HUES48 (cell line): ENCODE results near the gene SKA1.

Experiments used
- H3K27ac ChIP-seq: one replicate; pipeline ENCODE4 v1.7.0; 2013; ENCODE audit warnings: low read depth, low read length, inconsistent platforms
- H3K27me3 ChIP-seq: 2 replicates; pipeline ENCODE4 v1.6.1; 2013; ENCODE audit warnings: mild to moderate bottlenecking, low read length; ENCODE audit not compliant: control insufficient read depth, insufficient read depth
- H3K36me3 ChIP-seq: 2 replicates; pipeline ENCODE4 v1.6.1; 2013; ENCODE audit warnings: low read length; ENCODE audit not compliant: control insufficient read depth, insufficient read depth
- H3K4me1 ChIP-seq: 2 replicates; pipeline ENCODE4 v1.6.1; 2013; ENCODE audit warnings: mild to moderate bottlenecking, low read length; ENCODE audit not compliant: control insufficient read depth, insufficient read depth
- H3K4me3 ChIP-seq: 2 replicates; pipeline ENCODE4 v1.5.1; 2013; ENCODE audit warnings: mild to moderate bottlenecking, low read depth, low read length
- H3K9ac ChIP-seq: 2 replicates; pipeline ENCODE4 v1.6.1; 2013; ENCODE audit warnings: mild to moderate bottlenecking, low read depth, low read length, moderate library complexity
- H3K9me3 ChIP-seq: 2 replicates; pipeline ENCODE4 v1.6.1; 2013; ENCODE audit warnings: low read length; ENCODE audit not compliant: control insufficient read depth, insufficient read depth

Gene SKA1, protein sequence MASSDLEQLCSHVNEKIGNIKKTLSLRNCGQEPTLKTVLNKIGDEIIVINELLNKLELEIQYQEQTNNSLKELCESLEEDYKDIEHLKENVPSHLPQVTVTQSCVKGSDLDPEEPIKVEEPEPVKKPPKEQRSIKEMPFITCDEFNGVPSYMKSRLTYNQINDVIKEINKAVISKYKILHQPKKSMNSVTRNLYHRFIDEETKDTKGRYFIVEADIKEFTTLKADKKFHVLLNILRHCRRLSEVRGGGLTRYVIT

DNA sequence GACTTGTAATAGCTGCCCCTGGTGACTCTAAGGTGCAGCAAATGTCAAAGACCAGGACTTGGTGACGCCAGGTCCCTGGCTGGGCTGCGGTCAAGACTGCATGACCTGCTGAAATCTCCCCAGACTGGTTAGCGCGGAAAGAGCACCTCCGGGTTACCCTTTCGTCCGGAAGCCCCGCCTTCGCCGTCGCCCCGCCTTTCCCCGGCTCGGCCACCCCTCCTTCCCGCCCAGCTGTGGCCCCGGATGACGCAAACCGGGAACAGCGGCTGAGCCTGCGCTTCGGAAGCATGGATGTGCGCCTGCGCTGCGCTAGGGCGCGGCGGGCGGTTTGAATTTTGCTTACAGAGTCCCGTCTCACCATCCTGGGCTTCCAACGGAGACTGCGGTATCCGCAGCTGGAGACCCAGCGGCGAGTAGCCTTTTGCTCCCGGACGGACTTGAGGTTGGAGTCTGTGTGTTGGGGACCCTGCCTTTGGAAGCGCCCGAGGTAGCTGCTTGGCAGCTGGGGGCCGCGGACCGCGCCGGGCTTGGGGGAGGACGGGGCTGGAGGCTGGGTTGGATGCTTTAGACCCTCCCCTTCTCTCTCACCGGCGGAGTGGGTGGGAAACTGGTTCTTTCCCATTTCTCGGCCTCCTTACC is at the start of gene SKA1:
Gene SKA1, plus strand, starts transcription at position 294 of the 639 bp plus-strand sequence. CDS start 785 bp downstream, outside the sequence.
- Histone ChIP-seq H3K9ac (peak within 1 kb of the TSS; percentile 68), H3K27me3 (no peaks in the 10 kb centered on the region), H3K27ac (peak within 1 kb of the TSS; percentile 91)

GRCh38 chr18:50327983-50328382 is 46.9 kb upstream of the SKA1 start:
- Histone ChIP-seq H3K36me3 (no peaks in the 10 kb centered on the region), H3K27me3 (no peaks in the 10 kb centered on the region), H3K9ac (no peak overlapping the region), H3K4me1 (no peaks in the 10 kb centered on the region), H3K27ac (no peak overlapping the region), H3K4me3 (no peak overlapping the region), H3K9me3 (no peaks in the 10 kb centered on the region)

More for the DNA sequence above, at the start of gene SKA1:
- Histone ChIP-seq H3K4me1 (peaks cover 12% of the 10 kb centered on the region), H3K4me3 (peak within 1 kb of the TSS; percentile 79), H3K9me3 (peaks cover 6% of the 10 kb centered on the region; the same call in 1 of the 2 replicates), H3K36me3 (peaks cover 33% of the 10 kb centered on the region)

- H3K9me3 ChIP-seq, result no peaks in the 10 kb centered on the region
- H3K36me3 ChIP-seq, result no peaks in the 10 kb centered on the region
- no peaks in the 10 kb centered on the region for H3K27me3 ChIP-seq
- H3K27ac ChIP-seq, result no peak overlapping the region
- H3K4me3 ChIP-seq, result no peak overlapping the region
- no peak overlapping the region for H3K9ac ChIP-seq
- H3K4me1 ChIP-seq, result no peaks in the 10 kb centered on the region
Observed at GRCh38 chr18:50330176-50330575, 44.7 kb upstream of the SKA1 start.

GRCh38 chr18:50331691-50332090 is 43.2 kb upstream of the SKA1 start:
- Histone ChIP-seq H3K27me3 (no peaks in the 10 kb centered on the region), H3K9me3 (no peaks in the 10 kb centered on the region), H3K36me3 (no peaks in the 10 kb centered on the region), H3K27ac (no peak overlapping the region), H3K9ac (no peak overlapping the region), H3K4me1 (no peaks in the 10 kb centered on the region), H3K4me3 (no peak overlapping the region)

GRCh38 chr18:50334546-50335152 is 40.2 kb upstream of the SKA1 start:
- H3K36me3 ChIP-seq, result no peaks in the 10 kb centered on the region
- H3K9ac ChIP-seq, result no peak overlapping the region
- H3K4me1 ChIP-seq, result no peaks in the 10 kb centered on the region
- no peak overlapping the region for H3K27ac ChIP-seq
- H3K4me3 ChIP-seq, result no peak overlapping the region
- H3K27me3 ChIP-seq, result no peaks in the 10 kb centered on the region
- H3K9me3 ChIP-seq, result no peaks in the 10 kb centered on the region

- no peak overlapping the region for H3K9ac ChIP-seq
- no peak overlapping the region for H3K27ac ChIP-seq
- H3K36me3 ChIP-seq, result no peaks in the 10 kb centered on the region
- H3K4me1 ChIP-seq, result no peaks in the 10 kb centered on the region
- no peaks in the 10 kb centered on the region for H3K27me3 ChIP-seq
- H3K9me3 ChIP-seq, result no peaks in the 10 kb centered on the region
- H3K4me3 ChIP-seq, result no peak overlapping the region
Observed at GRCh38 chr18:50338122-50338521, 36.7 kb upstream of the SKA1 start.

DNA sequence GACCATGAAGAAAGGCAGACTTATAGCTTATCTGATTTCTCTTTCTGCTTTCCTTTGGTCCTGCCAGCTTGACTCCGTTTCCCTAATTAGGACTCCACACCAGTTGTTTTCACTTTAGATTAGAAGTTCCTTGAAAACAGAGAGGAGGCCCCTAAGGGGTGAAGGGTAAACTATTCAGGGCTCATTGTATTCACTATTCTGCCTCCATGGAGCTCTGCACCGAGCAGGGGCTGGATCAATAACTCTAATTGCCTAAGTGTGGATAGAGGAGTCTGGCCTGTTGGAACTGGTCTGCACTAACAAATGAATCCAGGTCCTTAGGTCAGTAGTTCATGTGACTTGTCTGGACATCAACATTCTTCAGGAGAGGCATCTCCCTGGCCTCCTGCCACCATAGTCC is 36.1 kb upstream of the SKA1 start:
- Histone ChIP-seq H3K9ac (no peak overlapping the region), H3K36me3 (no peaks in the 10 kb centered on the region), H3K27ac (no peak overlapping the region), H3K9me3 (no peaks in the 10 kb centered on the region), H3K27me3 (no peaks in the 10 kb centered on the region), H3K4me3 (no peak overlapping the region), H3K4me1 (no peaks in the 10 kb centered on the region)

DNA sequence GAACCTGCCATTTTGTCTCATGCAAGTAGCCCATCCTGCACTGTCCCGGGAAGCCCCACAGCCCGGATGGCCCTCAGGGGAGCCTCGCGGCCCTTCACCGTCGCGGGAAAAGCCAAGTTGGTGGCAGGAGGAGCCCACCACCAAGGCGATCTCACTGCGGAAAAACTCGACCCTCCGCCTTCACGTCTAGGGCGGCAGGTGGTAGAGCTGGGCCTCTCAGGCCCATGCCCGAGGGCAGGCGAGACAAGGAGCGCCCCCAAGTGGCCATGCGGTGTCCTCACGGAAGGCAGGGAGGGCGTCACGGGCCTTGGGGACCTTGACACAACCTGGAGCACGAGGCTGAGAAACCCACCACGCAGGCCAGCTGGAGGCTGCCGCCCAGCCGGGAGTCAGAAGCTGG is 34.8 kb upstream of the SKA1 start:
- Histone ChIP-seq H3K27me3 (no peaks in the 10 kb centered on the region), H3K4me1 (no peaks in the 10 kb centered on the region), H3K9ac (no peak overlapping the region), H3K4me3 (no peak overlapping the region), H3K36me3 (no peaks in the 10 kb centered on the region), H3K27ac (no peak overlapping the region), H3K9me3 (no peaks in the 10 kb centered on the region)

- H3K9me3 ChIP-seq, result no peaks in the 10 kb centered on the region
- no peak overlapping the region for H3K4me3 ChIP-seq
Observed at GRCh38 chr18:50341443-50341842, 33.4 kb upstream of the SKA1 start.

DNA sequence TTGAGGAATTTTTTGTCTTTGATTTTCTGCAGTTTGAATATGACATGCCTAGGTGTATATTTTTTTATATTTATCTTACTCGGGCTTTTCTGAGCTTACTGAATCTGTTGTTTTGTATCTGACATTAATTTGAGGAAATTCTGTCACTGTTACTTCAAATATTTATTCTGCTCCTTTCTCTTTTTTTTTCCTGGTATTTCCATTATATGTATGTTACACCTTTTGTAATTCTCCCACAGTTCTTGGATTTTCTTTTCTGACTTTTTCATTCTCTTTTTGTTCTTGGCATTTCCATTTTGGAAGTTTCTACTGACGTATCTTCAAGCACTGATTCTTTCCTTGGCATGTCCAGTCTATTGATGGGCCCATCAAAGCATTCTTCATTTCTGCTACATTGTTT is 24.1 kb upstream of the SKA1 start:
- Histone ChIP-seq H3K27me3 (no peaks in the 10 kb centered on the region; the same call in 1 of the 2 replicates), H3K4me1 (no peaks in the 10 kb centered on the region), H3K4me3 (no peak overlapping the region), H3K27ac (no peak overlapping the region), H3K9ac (no peak overlapping the region), H3K9me3 (peaks cover 4% of the 10 kb centered on the region; the same call in 1 of the 2 replicates), H3K36me3 (no peaks in the 10 kb centered on the region)

More at GRCh38 chr18:50341443-50341842, 33.4 kb upstream of the SKA1 start:
- Histone ChIP-seq H3K27me3 (no peaks in the 10 kb centered on the region), H3K4me1 (no peaks in the 10 kb centered on the region), H3K36me3 (no peaks in the 10 kb centered on the region), H3K27ac (no peak overlapping the region), H3K9ac (no peak overlapping the region)
